Activated CD4-positive, alpha-beta T cell treated with anti-CD3 and anti-CD28 coated beads, Interleukin-2, amount 10 ng/mL, durations not matched to agents 7 days and 5 days (primary cell): ENCODE data around the gene CDH4. TPM values are rescaled to one million over a fixed set of nuclear protein-coding genes. Genes with fewer than 3 reads are reported as not detected.

ENCODE experiments used
- microRNA-seq: library from miRNA; unstranded; fragments of <30 nt; microRNA quantifications from one replicate; pipeline ENCODE4 v1.2.0, GENCODE V29; 2021; ENCODE audit warnings: borderline microRNAs expressed, borderline replicate concordance
- total RNA-seq, 2 experiments: library from RNA; stranded (reverse); gene quantifications; one replicate each; pipeline ENCODE4 v1.2.3, GENCODE V29; 2021

Gene CDH4
- total RNA-seq, 2 experiments from 2014 or later = not detected

Small RNAs within 50 kb of the gene (microRNA-seq; reads per million reads assigned to microRNA genes)
- not detected for gene MIR1257
